DMS 273 treated with DMSO at 0.1 percent for 48 hours (cell line): ENCODE data around the gene ALCAM.

Experiments used
- DNase-seq: peaks from one replicate; lab custom pipeline; 2025; lab: John Stamatoyannopoulos, UW

ALCAM gene

GRCh38 chr3:105532251-105532650, 165.5 kb downstream of the ALCAM start:
- DNase-seq = no peak

GRCh38 chr3:105533960-105534359, 167.3 kb downstream of the ALCAM start:
- DNase-seq = no peak

- no peak for DNase-seq
These were observed 167.8 kb downstream of the ALCAM start for GRCh38 chr3:105534491-105534890.

DNA sequence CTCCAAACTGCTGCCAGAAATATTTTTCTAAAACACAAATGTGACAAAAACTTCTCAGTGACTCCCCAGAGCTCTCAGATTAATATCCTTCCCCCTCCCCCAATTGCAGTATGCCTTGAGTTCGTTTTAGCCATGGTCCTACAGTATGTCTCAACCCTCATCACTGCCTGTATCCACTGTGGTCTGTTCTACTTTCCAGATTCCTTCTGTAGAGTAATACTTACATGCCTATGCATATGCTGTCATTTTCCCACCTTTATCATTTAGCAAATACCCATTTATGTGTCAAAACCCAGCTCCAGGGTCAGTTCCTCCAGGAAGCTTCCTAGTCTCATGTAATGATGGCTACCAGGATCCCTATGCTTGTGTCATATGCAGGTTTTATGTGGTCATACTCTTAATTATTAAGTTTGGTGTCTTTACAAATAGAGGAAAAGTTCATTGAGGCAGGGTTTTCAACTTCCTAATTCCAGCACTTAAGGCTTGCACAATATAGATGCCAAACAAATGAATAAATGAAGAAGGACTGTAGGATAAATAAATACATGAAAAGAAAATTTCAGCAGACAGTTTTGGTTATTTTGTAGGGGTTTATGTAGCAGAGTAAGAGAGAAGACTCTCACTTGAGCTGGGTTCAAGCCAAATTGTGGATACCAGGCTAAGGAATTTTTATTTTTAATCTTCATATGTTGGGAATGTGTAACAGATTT, 170.8 kb downstream of the ALCAM start:
- no peak for DNase-seq

- no peak for DNase-seq
These were observed 171.8 kb downstream of the ALCAM start for GRCh38 chr3:105538483-105538882.

DNA sequence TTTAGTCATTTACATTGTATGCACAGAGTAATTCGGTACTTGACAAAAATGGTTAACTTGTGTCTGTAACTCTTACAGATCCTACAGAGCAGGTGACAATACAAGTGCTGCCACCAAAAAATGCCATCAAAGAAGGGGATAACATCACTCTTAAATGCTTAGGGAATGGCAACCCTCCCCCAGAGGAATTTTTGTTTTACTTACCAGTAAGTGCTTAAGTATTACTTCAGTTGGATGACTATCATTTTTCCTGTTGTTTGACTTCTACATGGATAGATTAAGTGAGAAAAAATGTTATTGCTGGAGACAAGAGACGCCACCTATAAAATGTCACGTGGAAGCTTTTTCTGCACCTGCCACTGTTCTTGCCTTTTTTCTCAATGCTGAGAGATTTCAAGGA, 173.2 kb downstream of the ALCAM start:
- DNase-seq = no peak

GRCh38 chr3:105542282-105543019, 175.7 kb downstream of the ALCAM start:
- peak; percentile 35 for DNase-seq

DNA sequence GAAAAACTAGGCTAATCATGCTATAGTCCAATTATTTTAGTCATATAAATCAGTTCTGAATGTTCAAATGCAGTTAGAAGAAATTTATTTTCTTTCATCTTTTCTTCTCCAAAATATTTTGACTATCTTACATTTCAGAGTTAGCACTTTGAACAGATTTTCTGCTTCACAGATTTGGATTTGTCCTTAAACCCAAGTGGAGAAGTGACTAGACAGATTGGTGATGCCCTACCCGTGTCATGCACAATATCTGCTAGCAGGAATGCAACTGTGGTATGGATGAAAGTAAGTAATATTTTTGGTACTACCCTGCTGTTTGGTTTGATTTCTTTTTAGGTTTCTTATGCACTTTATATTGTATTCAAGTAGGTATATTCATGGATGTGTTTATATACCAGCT, 178.3 kb downstream of the ALCAM start:
- no peak for DNase-seq

- DNase-seq = no peak
These were observed 187.1 kb downstream of the ALCAM start for GRCh38 chr3:105553851-105554250.

DNA sequence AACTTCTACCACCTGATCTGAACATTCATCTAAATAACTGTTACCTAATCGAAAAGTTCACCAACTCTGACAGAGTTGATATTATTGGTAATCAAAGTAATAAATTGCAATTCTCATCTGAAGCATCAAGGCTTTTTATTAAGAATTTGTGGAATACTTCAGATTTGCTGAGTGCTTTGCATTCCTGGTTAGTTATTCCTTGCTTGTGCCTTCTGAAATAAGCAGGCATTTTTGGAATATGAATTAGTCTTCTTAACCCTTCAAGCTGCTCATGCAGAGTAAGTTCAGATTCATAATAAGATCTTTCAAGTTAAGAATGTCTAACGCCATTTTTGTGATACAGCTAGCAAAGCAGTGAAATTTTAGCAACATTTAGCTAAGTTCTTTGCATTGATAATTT, 188.5 kb downstream of the ALCAM start:
- no peak for DNase-seq

- DNase-seq = no peak
These were observed 193.1 kb downstream of the ALCAM start for GRCh38 chr3:105559856-105560255.

GRCh38 chr3:105561876-105562275, 195.2 kb downstream of the ALCAM start:
- no peak for DNase-seq

DNA sequence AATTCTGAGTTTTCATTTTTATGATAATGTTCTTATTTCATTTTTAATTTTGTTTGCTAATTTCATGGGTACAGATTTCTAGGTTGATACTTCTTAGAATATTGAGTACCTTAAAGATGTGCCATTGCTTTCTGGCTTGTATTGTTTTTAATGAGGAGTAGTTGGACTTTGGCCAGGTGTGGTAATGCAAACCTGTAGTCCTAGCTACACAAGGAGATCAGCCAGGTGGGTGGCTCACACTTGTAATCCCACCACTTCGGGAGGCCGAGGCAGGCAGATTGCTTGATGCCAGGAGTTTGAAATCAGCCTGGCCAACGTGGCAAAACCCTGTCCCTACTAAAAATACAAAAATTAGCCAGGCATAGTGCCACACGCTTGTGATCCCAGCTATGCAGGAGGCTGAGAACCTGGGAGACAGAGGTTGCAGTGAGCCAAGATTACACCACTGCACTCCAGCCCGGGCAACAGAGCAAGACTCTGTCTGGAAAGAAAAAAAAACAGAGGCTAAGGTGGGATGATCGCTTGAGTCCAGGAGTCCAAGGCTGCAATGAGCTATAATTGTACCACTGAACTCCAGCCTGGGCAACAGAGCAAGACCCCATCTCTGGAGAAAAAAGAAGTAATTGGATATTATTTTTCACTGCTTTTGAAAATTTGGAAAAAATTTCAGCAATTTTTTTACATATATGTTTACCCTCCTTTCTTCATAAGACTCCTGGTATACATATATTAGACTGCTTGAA, 198.0 kb downstream of the ALCAM start:
- DNase-seq = no peak

- no peak for DNase-seq
These were observed 204.3 kb downstream of the ALCAM start for GRCh38 chr3:105571005-105571404.

DNA sequence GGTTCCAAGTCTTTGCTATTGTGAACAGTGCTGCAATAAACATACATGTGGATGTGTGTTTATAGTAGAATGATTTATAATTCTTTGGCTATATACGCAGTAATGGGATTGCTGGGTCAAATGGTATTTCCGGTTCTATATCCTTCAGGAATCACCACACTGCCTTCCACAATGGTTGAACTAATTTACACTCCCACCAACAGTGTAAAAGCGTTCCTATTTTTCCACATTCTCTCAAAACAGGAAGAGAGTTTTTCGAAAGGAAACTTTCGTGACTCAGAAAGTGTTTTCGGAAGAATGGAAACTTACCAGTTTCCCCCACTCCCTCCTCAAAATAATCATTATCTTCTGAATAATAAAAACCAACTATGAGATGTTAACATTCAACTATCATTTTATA, 205.8 kb downstream of the ALCAM start:
- DNase-seq = no peak

- DNase-seq = no peak
These were observed 212.7 kb downstream of the ALCAM start for GRCh38 chr3:105579439-105579838.

- DNase-seq = no peak
These were observed 213.7 kb downstream of the ALCAM start for GRCh38 chr3:105580296-105580965.

DNA sequence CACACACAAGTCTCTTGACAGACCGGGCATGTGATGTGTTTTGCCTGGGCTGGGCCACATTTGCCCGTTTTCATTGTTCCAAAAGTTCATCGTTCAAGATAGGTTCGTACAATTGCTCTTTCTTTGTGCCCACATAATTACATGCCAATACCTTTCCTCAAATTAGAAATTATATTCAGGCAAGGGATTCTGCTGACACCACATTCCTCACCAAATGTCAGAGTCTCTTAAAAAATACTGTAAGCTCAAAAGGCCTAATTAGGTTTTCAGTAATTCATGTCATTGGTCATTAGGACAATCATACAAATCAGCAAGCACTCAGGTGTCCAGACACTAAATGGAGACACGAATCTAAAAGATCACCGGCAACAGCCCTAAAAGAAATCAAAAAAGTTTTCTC, 215.3 kb downstream of the ALCAM start:
- no peak for DNase-seq

DNA sequence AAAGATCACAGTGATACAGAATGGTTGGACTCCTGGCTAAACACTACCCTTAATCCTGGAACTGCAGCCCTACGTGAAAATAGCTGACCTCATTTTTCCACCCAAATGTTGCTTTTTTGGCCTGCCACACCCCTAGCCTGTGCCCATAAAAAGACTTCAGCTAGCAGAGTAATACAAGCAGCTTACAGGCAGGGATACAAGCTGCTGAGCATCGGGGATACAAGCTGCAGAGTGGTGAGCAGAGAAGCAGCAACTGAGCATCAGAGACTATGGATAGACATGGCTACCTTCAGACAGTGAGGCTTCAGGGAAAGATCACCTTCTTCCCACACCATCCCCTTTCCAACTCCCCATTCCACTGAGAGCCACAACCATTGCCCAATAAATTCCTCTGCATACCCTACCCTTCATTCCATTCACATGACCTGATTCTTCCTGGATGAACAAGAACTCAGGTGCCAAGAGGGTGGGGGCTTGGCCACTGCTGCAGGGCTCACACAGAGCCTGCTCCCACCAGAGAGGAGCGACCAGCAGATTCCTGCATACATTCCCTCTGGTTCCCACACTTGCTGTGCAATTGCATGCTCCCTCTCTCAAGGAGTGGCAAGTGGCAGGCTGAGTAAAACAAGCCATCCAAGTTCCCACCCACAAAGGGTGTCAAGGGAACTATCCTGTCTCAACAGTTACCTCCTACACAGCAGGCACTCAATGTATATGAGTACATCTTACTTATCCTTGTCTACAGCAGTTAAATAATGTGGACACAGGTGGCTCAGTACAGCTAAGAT, 217.5 kb downstream of the ALCAM start:
- no peak for DNase-seq

DNA sequence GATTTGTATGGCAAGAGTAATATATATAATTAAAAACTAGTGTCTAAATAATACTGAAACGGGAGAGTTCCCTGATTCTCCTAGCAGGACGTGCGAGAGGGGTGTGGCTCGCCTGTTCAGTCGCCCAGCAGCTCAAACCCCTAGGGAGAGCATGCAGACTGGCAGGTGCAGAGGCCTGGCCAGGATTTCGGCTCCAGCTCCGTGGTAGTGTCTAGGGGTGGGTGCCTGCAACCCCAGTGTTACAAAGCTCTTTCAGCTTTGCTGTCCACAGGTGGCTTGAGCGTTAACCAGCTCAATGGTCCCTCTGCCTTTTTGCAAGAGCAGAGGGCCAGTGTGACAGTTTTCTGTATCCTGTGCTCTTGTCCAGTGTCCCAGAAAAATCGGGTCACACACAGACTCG, 226.6 kb downstream of the ALCAM start:
- no peak for DNase-seq

DNA sequence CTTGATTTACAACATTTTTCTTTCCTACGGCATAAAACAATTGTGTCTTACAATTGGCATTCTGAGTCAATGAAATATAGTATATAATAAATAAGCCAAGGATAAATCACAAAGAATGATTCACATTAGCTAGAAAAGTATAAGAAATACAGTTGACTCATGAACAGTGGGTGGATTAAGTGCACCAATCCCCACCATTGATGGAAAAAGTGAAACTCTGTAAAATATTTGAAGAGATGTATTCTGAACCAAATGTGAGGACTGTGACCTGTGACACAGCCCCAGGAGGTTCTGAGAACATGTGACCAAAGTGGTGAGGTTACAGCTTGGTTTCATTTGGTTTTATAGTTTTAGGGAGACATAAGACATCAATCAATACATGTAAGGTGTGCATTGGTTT, 227.5 kb downstream of the ALCAM start:
- DNase-seq = no peak
